NB4 (cell line): ENCODE data around the gene PATE1.

ENCODE experiments used
- DNase-seq: peaks from one replicate; pipeline ENCODE4 v3.0.0; 2010; ENCODE audit warnings: low read depth
- H3K4me3 ChIP-seq: one replicate; pipeline ENCODE4 v1.5.1; 2011; ENCODE audit warnings: mild to moderate bottlenecking, low read depth, low read length, moderate library complexity
- CTCF ChIP-seq: IDR thresholded peaks from one replicate; pipeline ENCODE4 v1.5.1; 2012; ENCODE audit warnings: low read depth, low read length
- MAX ChIP-seq: IDR thresholded peaks from 2 replicates; pipeline ENCODE4 v1.6.1; 2011; ENCODE audit warnings: low read depth, low read length
- MYC ChIP-seq: IDR thresholded peaks from 2 replicates; pipeline ENCODE4 v1.6.1; 2011; ENCODE audit warnings: low read depth, low read length
- POLR2A ChIP-seq: IDR thresholded peaks from 2 replicates; pipeline ENCODE4 v1.6.1; 2011; ENCODE audit warnings: mild to moderate bottlenecking; ENCODE audit not compliant: insufficient read length; ENCODE audit errors: extremely low read depth

Gene PATE1

GRCh38 chr11:125728969-125729368, 17.1 kb upstream of the PATE1 start:
- no peak for DNase-seq
- no peak overlapping the region for H3K4me3 ChIP-seq
- TF ChIP-seq MAX (no peak), POLR2A (no peak), MYC (no peak), CTCF (no peak)

- no peak for DNase-seq
- H3K4me3 ChIP-seq = no peak overlapping the region
- no peak for TF ChIP-seq MYC
- no peak for TF ChIP-seq CTCF
- no peak for TF ChIP-seq MAX
- TF ChIP-seq POLR2A = no peak
Observed at GRCh38 chr11:125740617-125741016, 5.5 kb upstream of the PATE1 start.

GRCh38 chr11:125743681-125744080, 2.4 kb upstream of the PATE1 start:
- H3K4me3 ChIP-seq = no peak overlapping the region
- DNase-seq = no peak
- TF ChIP-seq POLR2A (no peak), MAX (no peak), CTCF (no peak)

GRCh38 chr11:125750629-125751028, 4.5 kb downstream of the PATE1 start:
- TF ChIP-seq POLR2A (no peak), MAX (no peak), CTCF (no peak), MYC (no peak)
- H3K4me3 ChIP-seq = no peak overlapping the region
- DNase-seq = no peak

- DNase-seq = no peak
- no peak for TF ChIP-seq MYC
- TF ChIP-seq MAX = no peak
- TF ChIP-seq CTCF = no peak
- no peak for TF ChIP-seq POLR2A
- no peak overlapping the region for H3K4me3 ChIP-seq
Observed at GRCh38 chr11:125756050-125756449, 10.0 kb downstream of the PATE1 start.

GRCh38 chr11:125762445-125762844, 16.4 kb downstream of the PATE1 start:
- DNase-seq = no peak
- TF ChIP-seq CTCF (no peak), POLR2A (no peak), MYC (no peak), MAX (no peak)
- H3K4me3 ChIP-seq = no peak overlapping the region
